Hepatocyte (in vitro differentiated cells): ENCODE data around the gene SMDT1.

Source experiments
- CTCF ChIP-seq: fragments of 200-600 bp; sonication (generic); IDR thresholded peaks from 2 replicates; pipeline ENCODE4 v1.5.1; 2016; ENCODE audit warnings: antibody characterized with exemption, mild to moderate bottlenecking; ENCODE audit not compliant: poor library complexity
- EZH2 ChIP-seq: fragments of 200-600 bp; sonication (generic); IDR thresholded peaks from 2 replicates; pipeline ENCODE4 v1.6.1; 2016; ENCODE audit warnings: antibody characterized with exemption, mild to moderate bottlenecking, borderline replicate concordance
- EZH2phosphoT487 ChIP-seq: fragments of 200-600 bp; sonication (generic); IDR thresholded peaks from one replicate; pipeline ENCODE4 v1.6.1; 2018; ENCODE audit warnings: antibody characterized with exemption, mild to moderate bottlenecking, low read depth, moderate library complexity; ENCODE audit not compliant: unreplicated experiment, severe bottlenecking

GRCh38 chr22:42073621-42074041, 5.9 kb upstream of the SMDT1 start:
- no peak for TF ChIP-seq CTCF
- no peak for TF ChIP-seq EZH2
- no peak for TF ChIP-seq EZH2phosphoT487
